Measurements from ENCODE around the gene DUSP2. TPM values are rescaled to one million over a fixed set of nuclear protein-coding genes. Genes with fewer than 3 reads are reported as not detected.

DUSP2 gene
- 891 TPM for total RNA-seq

- no peaks in the 10 kb centered on the region for H3K9me3 ChIP-seq (ENCODE audit: low read depth, low read length)
- H3K4me1 ChIP-seq (ENCODE audit: insufficient read depth, low read length) = peaks cover 69% of the 10 kb centered on the region
- no peaks in the 10 kb centered on the region for H3K27me3 ChIP-seq (ENCODE audit: insufficient read depth, low read length)
- peak within 1 kb of the TSS; percentile 58 for H3K4me3 ChIP-seq (ENCODE audit: low read length)
Measured at GRCh38 chr2:96145036-96145847, at the start of gene DUSP2. TSS of gene DUSP2 (minus strand) at chr2:96145440. CDS start at chr2:96145354, 86 bp downstream.

GRCh38 chr2:96191937-96192670 is 46.9 kb upstream of the DUSP2 start:
- H3K4me1 ChIP-seq (ENCODE audit: insufficient read depth, low read length) = no peaks in the 10 kb centered on the region
- no peaks in the 10 kb centered on the region for H3K27me3 ChIP-seq (ENCODE audit: insufficient read depth, low read length)
- no peaks in the 10 kb centered on the region for H3K9me3 ChIP-seq (ENCODE audit: low read depth, low read length)
- H3K4me3 ChIP-seq (ENCODE audit: low read length) = no peak overlapping the region

- no peak overlapping the region for H3K4me3 ChIP-seq (ENCODE audit: low read length)
- no peaks in the 10 kb centered on the region for H3K4me1 ChIP-seq (ENCODE audit: insufficient read depth, low read length)
- no peaks in the 10 kb centered on the region for H3K27me3 ChIP-seq (ENCODE audit: insufficient read depth, low read length)
- no peaks in the 10 kb centered on the region for H3K9me3 ChIP-seq (ENCODE audit: low read depth, low read length)
Measured at GRCh38 chr2:96188821-96189526, 43.7 kb upstream of the DUSP2 start.

DNA sequence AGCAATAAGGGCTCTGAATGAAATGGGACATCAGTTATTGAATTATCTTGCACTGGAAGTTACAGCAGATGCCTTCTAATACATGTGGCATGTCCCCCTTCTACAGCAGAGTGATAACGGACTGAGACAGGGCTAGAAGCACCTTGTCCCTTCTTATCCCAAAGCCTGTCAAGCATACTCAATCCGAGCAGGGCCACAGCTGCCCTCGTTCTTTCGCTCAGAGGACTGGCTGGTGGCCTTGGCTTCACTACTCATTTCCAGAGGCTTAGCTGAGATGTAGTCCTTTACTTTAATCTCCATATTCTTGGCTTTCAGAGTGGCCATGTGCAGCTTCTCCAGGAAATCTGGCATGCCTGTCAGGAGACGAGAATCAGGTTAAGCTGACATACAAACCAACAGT is 41.3 kb upstream of the DUSP2 start:
- no peaks in the 10 kb centered on the region for H3K27me3 ChIP-seq (ENCODE audit: insufficient read depth, low read length)
- H3K4me1 ChIP-seq (ENCODE audit: insufficient read depth, low read length) = no peaks in the 10 kb centered on the region
- no peaks in the 10 kb centered on the region for H3K9me3 ChIP-seq (ENCODE audit: low read depth, low read length)
- H3K4me3 ChIP-seq (ENCODE audit: low read length) = no peak overlapping the region

DNA sequence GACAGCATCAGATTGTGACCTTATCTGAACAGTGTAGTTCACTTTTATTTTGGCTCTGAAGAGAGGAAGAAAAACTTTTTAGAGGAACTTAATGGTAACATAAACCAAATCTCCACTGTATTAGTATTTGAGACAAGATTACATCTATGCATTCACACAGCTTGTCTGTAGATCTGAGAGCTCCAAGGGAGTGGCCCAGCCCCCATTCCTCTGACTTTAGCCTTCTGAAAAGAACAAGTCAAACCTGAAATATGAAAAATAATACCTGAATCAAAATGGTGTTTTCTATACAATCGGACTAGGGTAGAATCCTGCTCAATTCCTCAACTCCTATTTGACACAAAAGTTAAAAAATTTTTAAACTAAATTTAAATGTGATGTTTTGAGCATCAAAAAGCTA is 40.3 kb upstream of the DUSP2 start:
- Histone ChIP-seq H3K27me3 (ENCODE audit: insufficient read depth, low read length) (no peaks in the 10 kb centered on the region), H3K9me3 (ENCODE audit: low read depth, low read length) (no peaks in the 10 kb centered on the region), H3K4me1 (ENCODE audit: insufficient read depth, low read length) (peaks cover 5% of the 10 kb centered on the region), H3K4me3 (ENCODE audit: low read length) (no peak overlapping the region)

- Histone ChIP-seq H3K9me3 (ENCODE audit: low read depth, low read length) (no peaks in the 10 kb centered on the region), H3K4me1 (ENCODE audit: insufficient read depth, low read length) (peaks cover 10% of the 10 kb centered on the region), H3K27me3 (ENCODE audit: insufficient read depth, low read length) (no peaks in the 10 kb centered on the region), H3K4me3 (ENCODE audit: low read length) (no peak overlapping the region)
Measured at GRCh38 chr2:96184989-96185388, 39.7 kb upstream of the DUSP2 start.

GRCh38 chr2:96184188-96184587 is 38.9 kb upstream of the DUSP2 start:
- H3K4me3 ChIP-seq (ENCODE audit: low read length) = no peak overlapping the region
- no peaks in the 10 kb centered on the region for H3K27me3 ChIP-seq (ENCODE audit: insufficient read depth, low read length)
- H3K4me1 ChIP-seq (ENCODE audit: insufficient read depth, low read length) = peaks cover 13% of the 10 kb centered on the region
- H3K9me3 ChIP-seq (ENCODE audit: low read depth, low read length) = no peaks in the 10 kb centered on the region

GRCh38 chr2:96181529-96181928 is 36.3 kb upstream of the DUSP2 start:
- Histone ChIP-seq H3K4me3 (ENCODE audit: low read length) (no peak overlapping the region), H3K4me1 (ENCODE audit: insufficient read depth, low read length) (peaks cover 13% of the 10 kb centered on the region), H3K9me3 (ENCODE audit: low read depth, low read length) (no peaks in the 10 kb centered on the region), H3K27me3 (ENCODE audit: insufficient read depth, low read length) (no peaks in the 10 kb centered on the region)

DNA sequence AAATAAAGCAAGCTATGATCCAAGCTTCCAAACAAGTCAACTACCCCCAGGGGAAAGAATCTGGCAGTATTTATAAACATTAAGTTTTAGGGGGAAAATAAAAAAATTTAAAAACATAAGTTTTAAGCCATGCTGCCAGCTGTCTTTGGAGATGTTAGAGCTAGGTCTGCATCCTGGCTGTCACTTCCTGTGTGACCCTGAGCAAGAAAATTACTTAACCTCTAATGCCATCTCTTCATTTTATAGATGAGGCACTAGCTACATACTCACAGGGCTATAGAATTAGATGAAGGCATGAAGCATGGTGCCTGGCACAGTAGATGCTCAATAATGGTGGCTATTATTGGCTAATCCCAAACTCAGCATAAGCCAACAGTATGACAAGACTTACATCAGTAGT is 35.3 kb upstream of the DUSP2 start:
- Histone ChIP-seq H3K4me1 (ENCODE audit: insufficient read depth, low read length) (peaks cover 13% of the 10 kb centered on the region), H3K27me3 (ENCODE audit: insufficient read depth, low read length) (no peaks in the 10 kb centered on the region), H3K4me3 (ENCODE audit: low read length) (no peak overlapping the region), H3K9me3 (ENCODE audit: low read depth, low read length) (no peaks in the 10 kb centered on the region)

DNA sequence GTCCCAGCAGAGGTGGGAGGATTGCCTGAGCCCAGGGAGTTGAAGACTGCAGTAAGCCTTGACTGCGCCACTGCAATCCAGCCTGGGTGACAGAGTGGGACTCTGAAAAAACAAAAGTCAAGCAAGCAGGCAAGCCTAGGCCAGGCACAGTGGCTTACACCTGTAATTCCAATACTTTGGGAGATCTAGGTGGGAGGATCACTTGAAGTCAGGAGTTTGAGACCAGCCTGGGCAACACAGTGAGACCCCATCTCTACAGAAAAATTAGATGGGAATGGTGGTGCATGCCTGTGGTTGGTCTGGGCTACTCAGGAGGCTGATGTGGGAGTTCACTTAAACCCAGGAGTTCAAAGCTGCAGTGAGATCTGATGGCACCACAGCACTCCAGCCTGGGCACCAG is 34.8 kb upstream of the DUSP2 start:
- H3K9me3 ChIP-seq (ENCODE audit: low read depth, low read length) = no peaks in the 10 kb centered on the region
- no peak overlapping the region for H3K4me3 ChIP-seq (ENCODE audit: low read length)
- no peaks in the 10 kb centered on the region for H3K27me3 ChIP-seq (ENCODE audit: insufficient read depth, low read length)
- peaks cover 13% of the 10 kb centered on the region for H3K4me1 ChIP-seq (ENCODE audit: insufficient read depth, low read length)

GRCh38 chr2:96176661-96177060 is 31.4 kb upstream of the DUSP2 start:
- no peaks in the 10 kb centered on the region for H3K9me3 ChIP-seq (ENCODE audit: low read depth, low read length)
- H3K27me3 ChIP-seq (ENCODE audit: insufficient read depth, low read length) = no peaks in the 10 kb centered on the region

GRCh38 chr2:96175951-96176350 is 30.7 kb upstream of the DUSP2 start:
- Histone ChIP-seq H3K9me3 (ENCODE audit: low read depth, low read length) (no peaks in the 10 kb centered on the region), H3K27me3 (ENCODE audit: insufficient read depth, low read length) (no peaks in the 10 kb centered on the region), H3K4me1 (ENCODE audit: insufficient read depth, low read length) (peaks cover 13% of the 10 kb centered on the region), H3K4me3 (ENCODE audit: low read length) (no peak overlapping the region)

More at GRCh38 chr2:96176661-96177060, 31.4 kb upstream of the DUSP2 start:
- H3K4me3 ChIP-seq (ENCODE audit: low read length) = no peak overlapping the region
- peaks cover 13% of the 10 kb centered on the region for H3K4me1 ChIP-seq (ENCODE audit: insufficient read depth, low read length)

DNA sequence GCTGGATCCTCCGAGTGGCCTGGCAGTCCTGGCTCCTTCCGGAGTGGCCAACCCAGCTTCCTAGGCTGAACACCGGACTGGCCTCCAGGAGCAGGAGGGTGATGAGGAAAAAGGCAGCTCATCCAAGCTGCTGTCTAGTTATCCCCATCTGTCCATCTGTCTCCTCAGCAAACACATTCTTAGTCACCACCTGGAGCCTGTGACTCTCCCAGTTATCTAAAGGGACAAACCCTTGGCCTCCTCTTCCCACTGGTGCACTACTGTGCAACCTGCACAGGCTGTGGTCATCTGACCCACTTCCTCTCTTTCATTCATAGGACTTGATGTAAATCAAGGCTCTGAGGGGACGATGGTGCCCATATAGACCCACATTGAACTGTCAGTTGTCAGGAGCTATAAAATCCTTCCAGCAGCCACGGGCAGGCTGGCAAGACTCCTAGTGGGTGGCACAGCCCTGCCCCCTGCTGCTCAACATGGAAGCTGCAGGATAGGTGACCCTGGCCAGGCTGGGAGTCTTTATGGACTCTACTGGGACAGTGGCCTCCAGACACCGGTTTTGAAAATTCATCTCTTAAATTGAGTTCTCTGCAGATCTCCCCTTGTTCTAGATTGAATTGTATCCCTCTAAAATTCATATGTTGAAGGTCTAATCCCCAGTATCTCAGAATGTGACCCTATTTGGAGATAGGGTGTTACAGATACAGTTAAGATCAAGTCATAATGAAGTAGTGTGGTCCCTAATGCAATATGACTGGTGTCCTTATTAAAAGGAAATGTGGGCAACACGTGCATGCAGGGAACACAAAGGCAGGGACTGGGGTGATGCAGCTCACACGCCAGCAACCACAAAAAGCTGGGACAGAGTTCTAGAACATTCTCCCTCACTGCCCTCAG is 29.3 kb upstream of the DUSP2 start:
- Histone ChIP-seq H3K4me3 (ENCODE audit: low read length) (no peak overlapping the region), H3K27me3 (ENCODE audit: insufficient read depth, low read length) (no peaks in the 10 kb centered on the region), H3K9me3 (ENCODE audit: low read depth, low read length) (no peaks in the 10 kb centered on the region), H3K4me1 (ENCODE audit: insufficient read depth, low read length) (no peaks in the 10 kb centered on the region)

DNA sequence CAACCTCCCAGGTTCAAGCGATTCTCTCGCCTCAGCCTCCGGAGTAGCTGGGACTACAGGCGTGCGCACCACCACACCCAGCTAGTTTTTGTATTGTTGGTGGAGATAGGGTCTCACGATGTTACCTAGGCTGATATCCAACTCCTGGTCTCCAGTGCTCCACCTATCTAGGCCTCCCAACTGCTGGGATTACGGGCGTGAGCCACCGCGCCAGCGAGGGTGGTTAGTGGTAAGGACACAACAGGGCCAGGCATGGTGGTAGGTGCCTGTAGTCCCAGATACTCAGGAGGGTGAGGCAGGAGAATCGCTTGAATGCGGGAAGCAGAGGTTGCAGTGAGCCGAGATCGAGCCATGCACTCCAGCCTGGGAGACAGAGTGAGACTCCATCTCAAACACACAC is 26.6 kb upstream of the DUSP2 start:
- Histone ChIP-seq H3K9me3 (ENCODE audit: low read depth, low read length) (no peaks in the 10 kb centered on the region), H3K4me1 (ENCODE audit: insufficient read depth, low read length) (no peaks in the 10 kb centered on the region), H3K4me3 (ENCODE audit: low read length) (no peak overlapping the region), H3K27me3 (ENCODE audit: insufficient read depth, low read length) (no peaks in the 10 kb centered on the region)
